ENCODE measurements around the gene PRPF19. TPM values are rescaled to one million over a fixed set of nuclear protein-coding genes. Genes with fewer than 3 reads are reported as not detected.

The PRPF19 gene
- total and polyA plus RNA-seq, 2 of the 13 experiments (the other 11 are each of a cell fraction or from before 2014, with no cell fraction given): 27.4 to 91.1 TPM

DNA sequence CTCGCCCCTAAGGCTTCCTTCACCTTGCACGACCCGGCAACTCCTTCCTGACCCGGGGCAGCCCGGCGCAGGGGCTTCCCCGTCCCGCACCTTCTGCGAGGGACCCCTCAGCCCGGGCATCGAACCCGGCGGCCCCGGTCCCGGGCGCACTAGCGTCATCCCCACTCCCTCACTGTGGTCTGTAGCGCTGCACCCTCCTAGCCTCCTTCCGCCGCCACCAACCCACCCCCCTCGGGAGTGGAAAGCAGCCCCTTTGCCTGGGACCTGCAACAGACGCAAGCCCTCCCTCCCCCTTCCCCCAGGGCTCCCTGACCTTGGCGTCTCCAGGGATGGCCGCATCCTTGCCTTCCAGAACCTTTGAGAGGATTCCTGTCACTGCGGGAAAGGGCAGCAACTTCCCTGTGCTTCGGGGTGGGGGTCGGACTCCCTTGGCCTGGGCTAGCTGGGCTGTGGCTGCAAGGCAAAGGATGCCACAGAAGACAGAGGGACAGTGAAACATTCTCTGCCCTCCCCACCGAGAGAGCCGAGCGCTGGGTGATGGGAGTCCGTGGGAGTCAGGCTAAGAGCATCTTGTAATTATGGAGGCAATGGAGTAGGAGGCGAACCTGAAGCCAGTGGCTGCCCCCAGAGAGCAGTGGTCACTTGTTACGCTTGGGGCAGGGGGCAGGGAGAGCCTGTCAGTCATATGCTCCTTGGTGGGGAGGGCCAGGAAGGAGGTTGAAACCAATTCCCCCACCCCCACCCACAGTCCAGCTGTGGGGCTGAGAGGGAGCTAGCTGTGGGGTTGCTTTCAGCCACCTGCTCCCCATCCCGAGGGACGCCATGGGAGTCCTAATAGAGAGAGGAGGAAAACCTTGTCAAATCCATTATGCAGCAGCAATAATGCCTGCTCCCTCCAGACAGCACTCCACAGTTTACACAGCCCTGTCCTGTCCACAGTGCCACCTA, 18.8 kb upstream of the PRPF19 start:
- Histone ChIP-seq H3K9me3 (ENCODE audit: low read length) (no peaks in the 10 kb centered on the region), H3K9ac (ENCODE audit: insufficient read depth, low read depth, low read length) (peak overlapping the region; percentile 56), H3K4me3 (replicated peaks in 1 of 3; ENCODE audit: insufficient read depth in 1 of 3, low read depth in 2 of 3, low read length in 3 of 3) (peak overlapping the region; percentile 57 to 75 (median 73)), H4K20me1 (ENCODE audit: insufficient read depth, low read length) (no peaks in the 10 kb centered on the region), H3K36me3 (replicated peaks in 1 of 2; ENCODE audit: control insufficient read depth in 1 of 2, insufficient read depth in 2 of 2, low read length in 2 of 2) (peaks cover under 1 to 2% of the 10 kb centered on the region in 2 experiments; a peak in 3 of 5 replicates), H3K4me1 (ENCODE audit: insufficient read depth, low read length) (peaks cover 32% of the 10 kb centered on the region), H3K27me3 (ENCODE audit: control insufficient read depth in 1 of 2, insufficient read depth in 2 of 2, low read length in 2 of 2) (no peaks in the 10 kb centered on the region; a peak in 1 of 5 replicates), H3K27ac (ENCODE audit: extremely low read length, insufficient read depth, low read length) (no peak overlapping the region), H3K79me2 (ENCODE audit: insufficient read depth, low read length) (no peaks in the 10 kb centered on the region), H3K4me2 (ENCODE audit: low read depth, low read length) (peak overlapping the region; percentile 92), H2AFZ (ENCODE audit: low read length) (no peak overlapping the region)
- POLR2A ChIA-PET: no interaction called here
- in situ Hi-C loops (cut with HindIII; ENCODE audit: extremely low pct_ligation_motif_present, low pct_unique_long_range_greater_than_20kb) (no loop called here), intact Hi-C loops (cut with micrococcal nuclease; ENCODE audit: unreplicated experiment) (no loop called here)
- BruUV-seq (replicated peaks): no TSS peak
- ATAC-seq (peak; percentile 19), DNase-seq (ENCODE audit: low spot score) (no peak), FAIRE-seq (no peak)
- WGBS (ENCODE audit: low lambda C conversion rate): 2% methylated on average over 21 of the region's 35 CpGs
- CTCF ChIA-PET (ENCODE audit: low intra/inter-chr PET ratio, low total read pairs): no interaction called here
- TF ChIP-seq, protein P1, sequence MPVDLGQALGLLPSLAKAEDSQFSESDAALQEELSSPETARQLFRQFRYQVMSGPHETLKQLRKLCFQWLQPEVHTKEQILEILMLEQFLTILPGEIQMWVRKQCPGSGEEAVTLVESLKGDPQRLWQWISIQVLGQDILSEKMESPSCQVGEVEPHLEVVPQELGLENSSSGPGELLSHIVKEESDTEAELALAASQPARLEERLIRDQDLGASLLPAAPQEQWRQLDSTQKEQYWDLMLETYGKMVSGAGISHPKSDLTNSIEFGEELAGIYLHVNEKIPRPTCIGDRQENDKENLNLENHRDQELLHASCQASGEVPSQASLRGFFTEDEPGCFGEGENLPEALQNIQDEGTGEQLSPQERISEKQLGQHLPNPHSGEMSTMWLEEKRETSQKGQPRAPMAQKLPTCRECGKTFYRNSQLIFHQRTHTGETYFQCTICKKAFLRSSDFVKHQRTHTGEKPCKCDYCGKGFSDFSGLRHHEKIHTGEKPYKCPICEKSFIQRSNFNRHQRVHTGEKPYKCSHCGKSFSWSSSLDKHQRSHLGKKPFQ (CRISPR knock-in tag; IDR thresholded peaks at IDR 0.05; ENCODE audit: insufficient replicate concordance): no peak
- TF ChIP-seq ZNF296 (CRISPR knock-in tag; conservative IDR thresholded peaks at IDR 0.05) (no peak), ZNF484 (CRISPR knock-in tag; IDR thresholded peaks at IDR 0.05; ENCODE audit: borderline replicate concordance, low read depth) (no peak), ZNF136 (CRISPR knock-in tag; IDR thresholded peaks at IDR 0.05; ENCODE audit: low read depth) (0 out of 2 replicates have a peak, but pooled peaks have one; percentile 16), EEA1 (CRISPR knock-in tag; IDR thresholded peaks at IDR 0.05; ENCODE audit: borderline replicate concordance) (0 out of 2 replicates have a peak, but pooled peaks have one; percentile 41), ZNF333 (CRISPR knock-in tag; IDR thresholded peaks at IDR 0.05; ENCODE audit: borderline replicate concordance) (no peak), MYPOP (CRISPR knock-in tag; IDR thresholded peaks at IDR 0.05) (0 out of 2 replicates have a peak, but pooled peaks have one; percentile 6), ZKSCAN1 (IDR thresholded peaks at IDR 0.05; ENCODE audit: low read length) (no peak), NCOA2 (CRISPR knock-in tag; IDR thresholded peaks at IDR 0.05) (no peak), ELF4 (CRISPR knock-in tag; IDR thresholded peaks at IDR 0.05; ENCODE audit: borderline replicate concordance) (no peak), ZKSCAN5 (CRISPR knock-in tag; IDR thresholded peaks at IDR 0.05) (no peak), FOXJ3 (CRISPR knock-in tag; IDR thresholded peaks at IDR 0.05; ENCODE audit: borderline replicate concordance) (no peak), ZNF225 (CRISPR knock-in tag; IDR thresholded peaks at IDR 0.05) (no peak), ZNF264 (CRISPR knock-in tag; IDR thresholded peaks at IDR 0.05) (no peak), RARG (CRISPR knock-in tag; IDR thresholded peaks at IDR 0.05; ENCODE audit: low read depth) (no peak), ARNTL (CRISPR knock-in tag; IDR thresholded peaks at IDR 0.05) (0 out of 2 replicates have a peak, but pooled peaks have one; percentile 45), ZNF563 (CRISPR knock-in tag; IDR thresholded peaks at IDR 0.05) (0 out of 2 replicates have a peak, but pooled peaks have one; percentile 1), ZNF224 (CRISPR knock-in tag; IDR thresholded peaks at IDR 0.05) (no peak), ZNF180 (CRISPR knock-in tag; IDR thresholded peaks at IDR 0.05; ENCODE audit: borderline replicate concordance, low read depth) (no peak), AGO1 (IDR thresholded peaks at IDR 0.05; ENCODE audit: low read depth, low read length, poor library complexity, severe bottlenecking) (no peak)
- TF ChIP-seq, protein P2, sequence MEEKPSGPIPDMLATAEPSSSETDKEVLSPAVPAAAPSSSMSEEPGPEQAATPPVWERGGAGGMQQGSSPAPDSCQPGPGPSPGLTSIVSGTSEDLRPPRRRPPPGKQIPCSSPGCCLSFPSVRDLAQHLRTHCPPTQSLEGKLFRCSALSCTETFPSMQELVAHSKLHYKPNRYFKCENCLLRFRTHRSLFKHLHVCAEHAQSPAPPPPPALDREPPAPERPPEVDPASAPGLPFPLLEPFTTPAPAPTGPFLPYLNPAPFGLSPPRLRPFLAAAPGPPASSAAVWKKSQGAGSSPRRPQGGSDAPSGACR (CRISPR knock-in tag; IDR thresholded peaks at IDR 0.05): 0 out of 2 replicates have a peak, but pooled peaks have one; percentile 20

Data from HepG2 (cell line).